DMS153 treated with DMSO at 0.1 percent for 48 hours (cell line): ENCODE results near the gene SLC16A7.

ENCODE experiments used
- DNase-seq: peaks from one replicate; lab custom pipeline; 2025; ENCODE audit not compliant: unreplicated experiment; lab: John Stamatoyannopoulos, UW

SLC16A7 gene

GRCh38 chr12:59834659-59835474 is 239.0 kb downstream of the SLC16A7 start:
- no peak for DNase-seq
